ENCODE measurements around the gene F3. TPM values are rescaled to one million over a fixed set of nuclear protein-coding genes. Genes with fewer than 3 reads are reported as not detected.

The F3 gene
- total RNA-seq, 1 experiment from 2014 or later = 7.8 TPM

GRCh38 chr1:94526152-94526980 is 15.2 kb downstream of the F3 start:
- Mint-ChIP-seq H3K4me3 (no peak overlapping the region), H3K27ac (no peak overlapping the region), H3K9me3 (no peaks in the 10 kb centered on the region), H3K36me3 (peaks cover 14% of the 10 kb centered on the region), H3K27me3 (ENCODE audit: low read depth) (no peaks in the 10 kb centered on the region), H3K4me1 (peaks cover 32% of the 10 kb centered on the region)
- TF ChIP-seq PRDM15 (CRISPR knock-in tag; IDR thresholded peaks at IDR 0.05) = no peak
- no peak for TF ChIP-seq NFATC4 (CRISPR knock-in tag; IDR thresholded peaks at IDR 0.05)
- TF ChIP-seq SMAD3 (CRISPR knock-in tag; IDR thresholded peaks at IDR 0.05; ENCODE audit: borderline replicate concordance) = no peak
- TF ChIP-seq, protein P1, sequence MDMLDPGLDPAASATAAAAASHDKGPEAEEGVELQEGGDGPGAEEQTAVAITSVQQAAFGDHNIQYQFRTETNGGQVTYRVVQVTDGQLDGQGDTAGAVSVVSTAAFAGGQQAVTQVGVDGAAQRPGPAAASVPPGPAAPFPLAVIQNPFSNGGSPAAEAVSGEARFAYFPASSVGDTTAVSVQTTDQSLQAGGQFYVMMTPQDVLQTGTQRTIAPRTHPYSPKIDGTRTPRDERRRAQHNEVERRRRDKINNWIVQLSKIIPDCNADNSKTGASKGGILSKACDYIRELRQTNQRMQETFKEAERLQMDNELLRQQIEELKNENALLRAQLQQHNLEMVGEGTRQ (CRISPR knock-in tag; IDR thresholded peaks at IDR 0.05) = no peak
- TF ChIP-seq, protein P2, sequence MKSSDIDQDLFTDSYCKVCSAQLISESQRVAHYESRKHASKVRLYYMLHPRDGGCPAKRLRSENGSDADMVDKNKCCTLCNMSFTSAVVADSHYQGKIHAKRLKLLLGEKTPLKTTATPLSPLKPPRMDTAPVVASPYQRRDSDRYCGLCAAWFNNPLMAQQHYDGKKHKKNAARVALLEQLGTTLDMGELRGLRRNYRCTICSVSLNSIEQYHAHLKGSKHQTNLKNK (CRISPR knock-in tag; IDR thresholded peaks at IDR 0.05) = no peak
- TF ChIP-seq GTF2I (CRISPR knock-in tag; conservative IDR thresholded peaks at IDR 0.05) = no peak
- no peak for TF ChIP-seq ESRRA (CRISPR knock-in tag; IDR thresholded peaks at IDR 0.05; ENCODE audit: borderline replicate concordance)
- TF ChIP-seq AR (CRISPR knock-in tag; IDR thresholded peaks at IDR 0.05) = no peak
- TF ChIP-seq, protein P3, sequence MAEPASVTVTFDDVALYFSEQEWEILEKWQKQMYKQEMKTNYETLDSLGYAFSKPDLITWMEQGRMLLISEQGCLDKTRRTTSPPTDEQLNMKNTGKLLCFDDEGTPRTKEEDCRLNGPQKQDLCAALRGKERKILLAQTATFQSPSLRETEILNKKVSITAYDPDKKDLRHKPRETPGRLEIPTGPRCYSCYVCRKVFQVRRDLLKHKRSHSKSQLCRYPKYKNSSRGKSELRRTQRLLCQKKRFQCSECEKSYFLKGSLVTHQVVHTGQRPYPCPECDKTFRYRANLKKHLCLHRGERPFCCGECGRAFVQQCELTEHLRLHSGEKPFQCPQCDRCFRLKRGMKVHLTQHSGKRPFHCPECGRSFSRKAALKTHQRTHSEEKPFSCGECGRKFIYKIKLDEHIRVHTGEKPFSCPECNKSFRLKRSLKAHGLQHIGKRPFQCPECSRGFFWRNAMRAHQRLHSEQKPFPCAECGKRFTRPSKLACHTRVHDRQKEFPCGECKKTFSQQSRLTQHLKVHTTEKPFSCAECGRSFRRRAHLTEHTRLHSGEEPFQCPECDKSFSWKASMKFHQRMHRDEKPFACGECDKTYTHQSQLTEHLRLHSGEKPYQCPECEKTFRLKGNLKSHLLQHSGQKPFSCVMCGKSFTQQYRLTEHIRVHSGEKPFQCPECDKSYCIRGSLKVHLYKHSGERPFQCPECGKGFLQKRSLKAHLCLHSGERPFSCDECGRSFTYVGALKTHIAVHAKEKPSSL (CRISPR knock-in tag; conservative IDR thresholded peaks at IDR 0.05) = no peak
- no peak for TF ChIP-seq RORB (CRISPR knock-in tag; IDR thresholded peaks at IDR 0.05)
- TF ChIP-seq FOXP1 (CRISPR knock-in tag; IDR thresholded peaks at IDR 0.05; ENCODE audit: borderline replicate concordance) = no peak
- TF ChIP-seq TEAD1 (CRISPR knock-in tag; IDR thresholded peaks at IDR 0.05) = no peak
- TF ChIP-seq SP1 (CRISPR knock-in tag; conservative IDR thresholded peaks at IDR 0.05) = no peak
- TF ChIP-seq NR1H2 (CRISPR knock-in tag; IDR thresholded peaks at IDR 0.05) = no peak
- no peak for TF ChIP-seq NR3C1 (CRISPR knock-in tag; conservative IDR thresholded peaks at IDR 0.05; ENCODE audit: low read depth)
- TF ChIP-seq IRF2 (CRISPR knock-in tag; IDR thresholded peaks at IDR 0.05; ENCODE audit: borderline replicate concordance, low read depth) = no peak
- no peak for TF ChIP-seq FOXJ3 (CRISPR knock-in tag; IDR thresholded peaks at IDR 0.05; ENCODE audit: borderline replicate concordance)
- no peak for TF ChIP-seq E2F5 (CRISPR knock-in tag; IDR thresholded peaks at IDR 0.05)
- TF ChIP-seq E2F4 (CRISPR knock-in tag; IDR thresholded peaks at IDR 0.05; ENCODE audit: borderline replicate concordance, low read depth) = no peak
- no peak for TF ChIP-seq ZNF263 (CRISPR knock-in tag; IDR thresholded peaks at IDR 0.05; ENCODE audit: low read depth)
- ChIA-PET CTCF (interaction anchor here (1.0 to 1.5 kb wide), 9 partner anchors 45 to 517 kb away, joined by 3 to 14 read pairs (median 4); no protein-coding TSS in a partner anchor), POLR2A (no interaction called here)
- no peak for ATAC-seq
- DNase-seq (ENCODE audit: low spot score) = no peak

Measured in WTC11 (cell line).